ENCODE data around the gene AKT2.

GRCh38 chr19:40263440-40264313, 21.5 kb downstream of the AKT2 start:
- TF ChIP-seq CTCF (IDR thresholded peaks at IDR 0.05; ENCODE audit: control extremely low read depth in 1 of 3, insufficient read depth in 1 of 3, low read depth in 1 of 3, low read length in 3 of 3), result no peak
- TF ChIP-seq NANOG (IDR thresholded peaks at IDR 0.05; ENCODE audit: insufficient read depth, low read depth, low read length, poor library complexity, severe bottlenecking), result no peak
- TF ChIP-seq ZNF274 (IDR thresholded peaks at IDR 0.05; ENCODE audit: borderline replicate concordance, extremely low read depth, low read length), result no peak
- TF ChIP-seq JUN (IDR thresholded peaks at IDR 0.05; ENCODE audit: low read depth, low read length), result no peak
- TF ChIP-seq MAX (IDR thresholded peaks at IDR 0.05), result no peak
- no peak for TF ChIP-seq CBX8 (IDR thresholded peaks at IDR 0.05; ENCODE audit: borderline replicate concordance, low read depth, low read length)
- TF ChIP-seq EZH2 (IDR thresholded peaks at IDR 0.05; ENCODE audit: low read depth, low read length, severe bottlenecking), result no peak
- TF ChIP-seq SP1 (IDR thresholded peaks at IDR 0.05; ENCODE audit: low read depth, low read length), result no peak
- TF ChIP-seq POLR2AphosphoS5 (IDR thresholded peaks at IDR 0.05; ENCODE audit: low read depth, low read length), result no peak
- no peak for TF ChIP-seq ASH2L (IDR thresholded peaks at IDR 0.05; ENCODE audit: low read length)
- TF ChIP-seq EP300 (IDR thresholded peaks at IDR 0.05; ENCODE audit: borderline replicate concordance in 1 of 2, low read depth in 2 of 2, low read length in 2 of 2), result no peak

Data from H1 (cell line).